ENCODE data around the gene MAP1S. TPM values are rescaled to one million over a fixed set of nuclear protein-coding genes. Genes with fewer than 3 reads are reported as not detected.

MAP1S gene
- total RNA-seq, 1 donor from 2014 or later = 80.5 TPM

DNA sequence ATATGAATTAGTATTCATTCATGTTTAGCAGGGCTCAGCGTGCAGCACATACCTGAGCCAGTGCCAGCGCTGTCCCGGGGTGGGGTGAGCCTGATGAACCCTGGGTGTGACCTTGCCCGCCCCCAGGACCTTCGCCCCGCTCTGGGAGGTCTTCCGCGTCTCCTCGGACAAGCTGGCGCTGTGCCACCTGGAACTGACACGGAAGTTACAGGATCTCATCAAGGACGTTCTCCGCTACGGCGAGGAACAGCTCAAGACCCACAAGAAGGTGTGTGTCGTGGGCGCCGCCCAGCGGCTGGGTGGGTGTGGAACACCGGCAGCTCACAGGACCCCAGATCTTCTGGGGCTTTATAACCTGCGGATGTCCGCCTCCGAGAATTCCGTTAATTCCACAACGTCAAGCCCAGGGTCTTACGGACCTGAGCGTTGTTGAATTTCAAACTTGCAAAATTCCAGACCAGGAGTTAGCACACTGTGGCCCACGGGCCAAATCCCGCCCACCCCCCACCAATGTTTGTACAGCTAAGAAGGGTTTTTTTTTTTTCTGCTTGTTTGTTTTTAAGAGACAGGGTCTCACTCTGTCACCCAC lies 47.4 kb downstream of the MAP1S start:
- Mint-ChIP-seq H3K27ac (no peak overlapping the region), H3K36me3 (ENCODE audit: low read depth) (peaks cover 71% of the 10 kb centered on the region), H3K4me3 (no peak overlapping the region), H3K9me3 (no peaks in the 10 kb centered on the region), H3K27me3 (no peaks in the 10 kb centered on the region), H3K4me1 (peaks cover 23% of the 10 kb centered on the region)
- peak; percentile 57 for DNase-seq
- CTCF ChIA-PET = interaction anchor here (0.7 to 5.5 kb wide), 22 partner anchors 9 to 269 kb away, joined by 3 to 81 read pairs (median 6); partner anchors contain the start of genes FCHO1 and MAP1S
- POLR2A ChIA-PET = interaction anchor here (0.5 to 2.4 kb wide), 16 partner anchors 9 to 1902 kb away, joined by 3 to 17 read pairs (median 5); partner anchors contain the start of genes AP1M1, FCHO1, JAK3 and MAP1S
- ATAC-seq (ENCODE audit: low read depth) = peak; percentile 77
- intact Hi-C loops (cut with micrococcal nuclease) = loop anchor here (1.0 to 2.0 kb wide), 4 partner anchors 11 to 160 kb away; no protein-coding TSS in a partner anchor
- TF ChIP-seq, protein P1, sequence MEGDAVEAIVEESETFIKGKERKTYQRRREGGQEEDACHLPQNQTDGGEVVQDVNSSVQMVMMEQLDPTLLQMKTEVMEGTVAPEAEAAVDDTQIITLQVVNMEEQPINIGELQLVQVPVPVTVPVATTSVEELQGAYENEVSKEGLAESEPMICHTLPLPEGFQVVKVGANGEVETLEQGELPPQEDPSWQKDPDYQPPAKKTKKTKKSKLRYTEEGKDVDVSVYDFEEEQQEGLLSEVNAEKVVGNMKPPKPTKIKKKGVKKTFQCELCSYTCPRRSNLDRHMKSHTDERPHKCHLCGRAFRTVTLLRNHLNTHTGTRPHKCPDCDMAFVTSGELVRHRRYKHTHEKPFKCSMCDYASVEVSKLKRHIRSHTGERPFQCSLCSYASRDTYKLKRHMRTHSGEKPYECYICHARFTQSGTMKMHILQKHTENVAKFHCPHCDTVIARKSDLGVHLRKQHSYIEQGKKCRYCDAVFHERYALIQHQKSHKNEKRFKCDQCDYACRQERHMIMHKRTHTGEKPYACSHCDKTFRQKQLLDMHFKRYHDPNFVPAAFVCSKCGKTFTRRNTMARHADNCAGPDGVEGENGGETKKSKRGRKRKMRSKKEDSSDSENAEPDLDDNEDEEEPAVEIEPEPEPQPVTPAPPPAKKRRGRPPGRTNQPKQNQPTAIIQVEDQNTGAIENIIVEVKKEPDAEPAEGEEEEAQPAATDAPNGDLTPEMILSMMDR (IDR thresholded peaks at IDR 0.05) = no peak

DNA sequence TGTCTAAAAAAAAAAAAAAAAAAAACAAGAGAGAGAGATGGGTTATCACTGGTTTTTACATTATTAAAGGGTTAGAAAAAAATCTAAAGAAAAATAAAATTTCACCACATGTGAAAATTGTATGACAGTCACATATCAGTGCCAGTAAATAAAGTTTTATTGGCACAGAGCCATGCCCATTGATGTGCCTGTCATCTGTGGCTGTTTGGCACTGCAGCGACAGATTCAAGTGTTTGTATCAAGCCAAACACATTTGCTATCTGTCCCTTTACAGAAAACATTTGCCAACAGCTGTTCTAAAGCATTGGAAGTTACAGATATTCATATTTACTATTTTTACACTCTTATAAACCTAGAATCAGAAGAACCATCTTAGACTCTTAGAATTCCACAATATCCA lies 48.3 kb downstream of the MAP1S start:
- H3K27ac Mint-ChIP-seq = no peak overlapping the region
- intact Hi-C loops (cut with micrococcal nuclease) = loop anchor here (2.0 kb wide), 1 partner anchor 161 kb away; no protein-coding TSS in a partner anchor
- TF ChIP-seq, protein P1 (IDR thresholded peaks at IDR 0.05) = no peak
- ATAC-seq (ENCODE audit: low read depth) = no peak
- no peak overlapping the region for H3K4me3 Mint-ChIP-seq
- DNase-seq = no peak
- peaks cover 76% of the 10 kb centered on the region for H3K36me3 Mint-ChIP-seq (ENCODE audit: low read depth)
- ChIA-PET CTCF (interaction anchor here (0.6 to 5.5 kb wide), 9 partner anchors 9 to 161 kb away, joined by 3 to 81 read pairs (median 10); partner anchors contain the start of genes FCHO1 and MAP1S), POLR2A (interaction anchor here (0.5 to 1.9 kb wide), 6 partner anchors 8 to 232 kb away, joined by 3 to 17 read pairs (median 4); no protein-coding TSS in a partner anchor)
- H3K27me3 Mint-ChIP-seq = no peaks in the 10 kb centered on the region
- peaks cover 21% of the 10 kb centered on the region for H3K4me1 Mint-ChIP-seq
- H3K9me3 Mint-ChIP-seq = no peaks in the 10 kb centered on the region

DNA sequence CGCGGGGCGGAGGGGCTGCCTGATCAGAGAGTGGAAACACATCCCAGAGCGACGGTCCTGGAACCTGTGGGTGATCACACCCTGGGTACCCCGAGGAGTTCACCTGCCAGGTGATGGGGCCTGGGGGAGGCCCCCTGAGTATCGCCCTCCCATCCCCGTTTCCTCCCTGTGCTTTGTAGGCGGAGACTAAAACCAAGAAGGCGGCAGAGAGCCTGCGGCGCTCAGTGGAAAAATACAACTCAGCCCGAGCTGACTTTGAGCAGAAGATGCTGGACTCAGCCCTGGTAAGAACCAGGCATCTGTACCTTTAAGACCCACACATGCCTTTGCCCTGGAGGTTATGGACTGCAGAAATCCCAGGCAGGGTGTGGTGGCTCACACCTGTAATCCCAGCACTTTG lies 51.3 kb downstream of the MAP1S start:
- peaks cover 72% of the 10 kb centered on the region for H3K36me3 Mint-ChIP-seq (ENCODE audit: low read depth)
- H3K4me1 Mint-ChIP-seq = peaks cover 20% of the 10 kb centered on the region
- no peak overlapping the region for H3K27ac Mint-ChIP-seq
- ChIA-PET CTCF (no interaction called here), POLR2A (interaction anchor here (0.7 kb wide), 1 partner anchor 232 kb away, joined by 3 read pairs; no protein-coding TSS in a partner anchor)
- TF ChIP-seq, protein P1 (IDR thresholded peaks at IDR 0.05) = no peak
- no peaks in the 10 kb centered on the region for H3K9me3 Mint-ChIP-seq
- DNase-seq = no peak
- ATAC-seq (ENCODE audit: low read depth) = no peak
- no peaks in the 10 kb centered on the region for H3K27me3 Mint-ChIP-seq
- intact Hi-C loops (cut with micrococcal nuclease) = no loop called here
- H3K4me3 Mint-ChIP-seq = no peak overlapping the region

DNA sequence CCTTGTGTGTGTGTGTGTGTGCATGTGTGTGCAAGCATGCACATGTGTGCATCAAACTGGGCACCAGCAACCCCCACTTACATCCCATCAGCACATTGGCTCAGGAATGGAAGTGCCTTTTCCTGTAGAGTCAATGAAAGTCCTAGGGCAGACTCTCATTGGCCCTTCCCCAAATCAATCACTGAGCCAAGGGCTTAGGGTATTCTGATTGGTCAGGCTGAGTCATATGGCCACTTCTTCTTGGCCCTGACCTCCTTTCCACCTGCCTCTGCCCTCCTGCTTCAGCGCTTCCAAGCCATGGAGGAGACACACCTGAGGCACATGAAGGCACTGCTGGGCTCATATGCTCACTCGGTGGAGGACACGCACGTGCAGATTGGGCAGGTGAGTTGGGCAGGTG lies 52.9 kb downstream of the MAP1S start:
- POLR2A ChIA-PET = interaction anchor here (1.2 to 1.3 kb wide), 3 partner anchors 17 to 75 kb away, joined by 3 to 8 read pairs (median 6); partner anchors contain the start of genes FCHO1 and JAK3
- ATAC-seq (ENCODE audit: low read depth) (no peak), DNase-seq (no peak)
- Mint-ChIP-seq H3K9me3 (no peaks in the 10 kb centered on the region), H3K4me3 (no peak overlapping the region), H3K36me3 (ENCODE audit: low read depth) (peaks cover 70% of the 10 kb centered on the region), H3K27me3 (no peaks in the 10 kb centered on the region), H3K4me1 (peaks cover 27% of the 10 kb centered on the region), H3K27ac (no peak overlapping the region)
- CTCF ChIA-PET = no interaction called here
- TF ChIP-seq, protein P1 (IDR thresholded peaks at IDR 0.05) = no peak
- intact Hi-C loops (cut with micrococcal nuclease) = no loop called here

Data from activated B cell treated with CpG ODN at 0.5 μM for 24 hours (primary cell).